Activated CD4-positive, alpha-beta T cell treated with anti-CD3 and anti-CD28 coated beads, Interleukin-2, amount 50 U/mL, for 24 hours (primary cell): ENCODE data around the gene THADA.
"Not testable (repeated sequence)": the region's sequence is repeated elsewhere in the genome, so short reads cannot be mapped to it uniquely, and the experiment has no call there.

Experiments used
- DNase-seq, 2 donors: peaks; one replicate each; pipeline ENCODE4 v3.0.0-alpha.2; 2020; ENCODE audit warnings: low read depth in 1 of 2, low spot score in 1 of 2

The THADA gene

GRCh38 chr2:43542285-43542933 is 53.4 kb downstream of the THADA start:
- peak in 1 of 2 donors; percentile 6 for DNase-seq

GRCh38 chr2:43541165-43541564 is 54.7 kb downstream of the THADA start:
- no peak for DNase-seq

- no peak for DNase-seq
These were observed 55.6 kb downstream of the THADA start for GRCh38 chr2:43540021-43540779.

DNA sequence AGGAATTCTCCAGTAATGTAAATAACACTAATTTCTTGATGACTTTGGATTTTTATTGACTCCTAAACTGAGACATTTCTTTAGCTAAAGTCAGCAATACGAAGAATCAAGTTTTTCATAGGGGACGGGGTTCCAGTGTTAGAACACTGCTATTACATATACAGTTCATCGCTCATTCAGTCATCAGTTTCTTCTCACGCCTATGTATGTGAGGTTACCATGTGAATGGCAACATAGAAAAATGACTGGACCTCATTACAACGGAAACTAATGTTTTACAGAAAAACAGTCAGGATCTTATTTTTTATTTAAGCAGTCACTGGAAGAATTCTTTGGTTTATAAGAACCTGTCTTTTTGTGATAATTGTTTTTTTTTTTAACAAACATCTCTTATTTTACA is 56.4 kb downstream of the THADA start:
- no peak for DNase-seq

- no peak for DNase-seq
These were observed 57.7 kb downstream of the THADA start for GRCh38 chr2:43538034-43538670.

- no peak for DNase-seq
These were observed 58.7 kb downstream of the THADA start for GRCh38 chr2:43537137-43537536.

DNA sequence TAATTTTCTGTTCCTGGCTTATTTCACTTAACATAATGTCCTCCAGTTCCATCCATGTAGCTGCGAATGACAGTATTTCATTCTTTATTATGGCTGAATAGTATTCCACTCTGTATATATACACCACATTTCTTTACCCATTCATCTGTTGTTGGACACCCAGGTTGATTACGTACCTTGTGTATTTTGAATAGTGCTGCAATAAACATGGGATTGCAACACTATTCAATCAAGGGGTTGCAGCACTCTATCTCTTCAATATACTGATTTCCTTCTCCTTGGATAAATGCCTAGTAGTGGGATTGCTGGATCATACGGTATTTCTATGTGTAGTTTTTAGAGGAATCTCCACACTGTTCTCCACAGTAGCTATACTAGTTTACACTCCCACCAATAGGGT is 61.3 kb downstream of the THADA start:
- DNase-seq = no peak

- not testable (repeated sequence) for DNase-seq
These were observed 63.3 kb downstream of the THADA start for GRCh38 chr2:43532572-43532971.

DNA sequence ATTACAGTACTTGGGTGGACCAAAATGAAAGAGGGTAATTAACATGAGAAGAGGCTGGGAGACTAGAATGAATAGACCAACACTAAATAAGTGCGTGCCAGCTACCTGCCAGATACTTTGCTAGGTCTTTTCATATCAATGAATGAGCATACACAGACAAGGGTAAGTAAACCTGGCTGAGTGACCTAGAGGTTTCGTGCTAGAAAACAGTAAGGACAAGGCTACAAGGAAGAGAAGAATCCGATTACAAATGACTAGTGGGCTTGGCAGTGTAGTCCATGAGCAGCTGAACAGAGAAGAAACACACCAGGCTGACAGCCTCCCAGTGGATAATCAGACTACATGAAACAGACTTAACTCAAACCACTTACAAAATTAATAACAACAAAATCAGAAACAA is 64.6 kb downstream of the THADA start:
- DNase-seq = no peak

GRCh38 chr2:43526994-43527393 is 68.8 kb downstream of the THADA start:
- DNase-seq = no peak

DNA sequence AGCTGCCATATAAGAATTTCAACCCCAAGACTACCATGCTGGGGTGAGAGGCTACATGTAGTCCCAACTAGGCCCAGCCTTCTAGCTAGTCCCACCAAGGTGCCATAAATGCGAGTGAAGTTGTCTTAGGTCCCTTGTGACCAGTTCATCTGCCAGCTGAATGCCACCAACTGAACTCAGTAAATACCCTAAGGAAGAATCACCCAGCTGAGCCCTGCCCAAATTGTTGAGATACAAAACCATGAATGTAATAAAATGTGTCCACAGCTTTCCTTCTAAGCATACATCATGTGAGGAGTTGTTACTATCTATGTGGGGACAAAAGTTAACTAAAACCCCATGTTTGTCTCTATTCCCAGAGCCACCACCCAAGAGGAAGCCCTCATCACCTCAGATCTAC is 70.3 kb downstream of the THADA start:
- no peak for DNase-seq

DNA sequence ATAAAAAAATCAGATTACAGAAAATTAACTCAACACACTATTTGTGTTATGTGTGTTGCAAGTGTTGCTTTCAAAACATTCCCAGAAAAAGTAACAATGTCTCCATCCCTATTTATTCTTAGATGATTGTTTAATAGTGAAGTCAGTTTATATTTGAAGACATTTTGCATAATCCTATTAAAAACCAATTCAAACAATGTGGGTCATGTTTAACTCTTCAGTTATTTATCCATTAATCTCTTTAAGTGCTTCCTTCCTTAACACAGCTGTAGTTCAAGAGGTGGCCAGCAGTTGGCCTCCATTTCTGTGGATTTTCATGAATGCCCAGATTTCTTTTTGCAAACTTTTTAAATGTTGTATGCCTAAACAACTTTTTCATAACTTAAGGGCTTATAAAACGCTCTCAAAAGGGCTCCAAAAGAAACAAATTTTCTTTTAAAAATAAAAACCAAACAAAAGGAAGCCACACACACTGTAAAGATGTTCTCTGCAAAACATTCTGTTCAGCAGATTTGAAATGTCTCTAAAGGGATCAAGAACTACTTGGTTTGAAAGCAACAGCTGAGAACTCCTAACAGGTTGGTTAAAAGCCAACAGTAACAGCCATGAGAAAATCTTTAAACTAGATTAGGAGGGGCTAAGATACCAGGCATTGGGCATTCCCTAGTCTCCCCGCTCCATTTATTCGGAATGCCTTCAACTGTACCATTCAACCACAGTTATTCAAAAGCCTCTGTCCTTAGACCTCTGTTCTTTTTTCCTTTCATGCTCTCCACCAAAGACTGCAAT is 71.5 kb downstream of the THADA start:
- no peak for DNase-seq

DNA sequence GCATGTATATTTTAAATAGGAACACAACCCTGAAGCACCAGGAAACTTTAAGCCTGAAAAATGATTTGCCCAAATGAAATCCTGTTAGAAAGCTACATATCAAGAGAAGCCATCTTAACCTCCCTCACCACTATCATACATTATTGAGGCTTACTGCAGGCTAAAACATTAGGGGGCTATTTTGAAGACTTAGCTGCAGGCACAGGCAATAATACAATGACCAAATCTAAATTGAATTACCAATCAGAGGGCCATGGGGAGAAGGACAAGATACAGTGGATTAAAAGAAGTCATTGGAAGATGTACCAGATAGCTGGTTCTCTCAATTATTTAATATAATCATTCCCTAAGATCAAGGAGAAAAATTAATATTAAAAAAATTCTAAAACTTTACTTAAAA is 73.7 kb downstream of the THADA start:
- DNase-seq = no peak

DNA sequence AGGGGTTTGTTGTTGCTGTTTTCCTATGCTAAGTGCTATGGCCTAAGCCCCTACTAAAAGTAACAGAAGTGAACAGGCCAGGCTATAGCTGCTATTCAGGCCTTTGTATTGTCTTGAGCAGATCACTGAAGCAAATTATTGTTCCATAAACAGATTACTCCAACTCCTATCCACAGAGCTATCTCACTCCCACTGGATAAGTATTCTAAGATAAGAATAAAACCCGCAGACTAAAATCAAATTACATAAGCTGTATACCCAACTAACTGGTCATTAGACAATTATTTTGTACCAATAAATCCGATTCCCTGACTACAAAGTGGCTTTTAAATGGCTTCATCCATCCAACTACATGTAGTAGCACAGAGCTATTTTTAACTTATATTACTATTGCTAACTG is 74.3 kb downstream of the THADA start:
- no peak for DNase-seq

GRCh38 chr2:43520919-43521318 is 74.9 kb downstream of the THADA start:
- DNase-seq = no peak

- DNase-seq = no peak
These were observed 76.1 kb downstream of the THADA start for GRCh38 chr2:43519643-43520221.

DNA sequence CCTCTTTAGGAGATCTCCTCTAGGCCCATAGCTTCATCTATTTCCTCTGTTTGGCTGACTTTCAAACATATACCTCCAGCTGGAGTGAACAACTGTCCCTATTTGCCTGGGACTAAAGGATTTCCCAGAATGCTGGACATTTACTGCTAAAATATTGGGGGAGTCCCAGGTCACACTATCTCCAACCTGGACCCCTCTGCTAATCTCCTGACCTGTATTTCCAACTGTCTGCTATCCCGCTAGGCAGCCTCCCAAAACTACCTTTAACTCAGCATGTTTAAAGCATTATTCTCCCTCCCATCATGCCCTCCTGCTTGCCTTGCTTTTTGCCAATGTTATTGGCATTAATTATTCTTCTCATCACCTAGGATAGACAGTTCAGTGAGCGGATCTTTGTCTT is 77.1 kb downstream of the THADA start:
- no peak for DNase-seq

- DNase-seq = no peak
These were observed 77.7 kb downstream of the THADA start for GRCh38 chr2:43518181-43518580.

- DNase-seq = no peak
These were observed 79.9 kb downstream of the THADA start for GRCh38 chr2:43515807-43516497.

- DNase-seq = no peak
These were observed 80.6 kb downstream of the THADA start for GRCh38 chr2:43515248-43515647.

DNA sequence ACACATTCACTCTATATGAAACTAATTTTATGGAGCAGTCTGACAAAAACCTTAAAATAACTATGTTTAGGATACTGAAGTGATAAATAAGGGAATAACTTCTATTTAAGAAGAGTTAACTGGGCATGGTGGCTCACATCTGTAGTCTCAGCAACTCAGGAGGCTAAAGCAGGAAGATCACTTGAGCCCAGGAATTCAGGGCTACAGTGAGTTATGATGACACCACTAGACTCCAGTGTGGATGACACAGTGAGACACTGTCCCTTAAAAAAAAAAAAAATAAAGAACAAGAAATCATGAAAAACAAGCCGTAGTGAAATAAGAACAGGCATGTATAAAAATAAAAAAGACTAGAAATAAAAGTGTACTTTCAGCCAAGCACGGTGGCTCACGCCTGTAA is 82.0 kb downstream of the THADA start:
- DNase-seq = no peak
